ENCODE data around the gene NOXRED1.

DNA sequence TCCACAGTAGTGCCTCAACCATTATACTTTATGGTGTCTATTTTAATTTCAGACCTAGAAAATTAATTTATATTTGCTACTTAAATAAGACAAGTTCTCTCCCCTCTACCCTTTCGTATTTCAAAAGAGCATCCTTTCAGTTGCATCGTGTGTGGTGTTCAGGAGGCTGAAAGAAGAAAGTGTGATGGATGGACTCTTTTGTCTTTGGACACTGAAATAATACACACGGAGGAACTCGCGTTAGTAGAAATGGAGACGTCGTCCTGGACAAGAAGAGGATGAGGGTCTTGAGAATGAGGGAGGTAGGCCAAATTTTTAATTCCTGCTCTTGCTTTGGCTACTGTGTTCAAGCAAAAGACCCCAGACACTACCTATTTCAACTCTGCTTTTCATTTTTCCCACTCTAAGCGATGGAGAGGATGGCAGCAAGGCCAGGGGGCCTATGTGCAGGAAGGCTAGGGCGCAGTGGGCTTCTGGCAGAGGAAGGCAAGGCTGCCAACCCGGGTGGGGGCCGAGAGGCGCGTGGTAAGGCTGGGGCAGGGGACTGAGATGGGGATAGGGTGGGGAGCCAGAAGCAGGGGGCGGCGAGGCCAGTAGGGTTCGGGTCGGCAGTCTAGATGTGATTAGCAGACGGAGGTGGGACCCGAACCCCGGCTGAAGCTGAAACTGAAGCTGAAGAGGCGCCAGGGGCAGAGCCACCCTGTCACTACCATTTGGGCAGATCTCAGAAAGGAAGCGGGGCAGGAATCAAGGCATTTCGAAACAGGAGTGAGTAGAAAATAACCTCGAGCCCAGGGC is 47.2 kb downstream of the NOXRED1 start:
- TF ChIP-seq, protein P1, sequence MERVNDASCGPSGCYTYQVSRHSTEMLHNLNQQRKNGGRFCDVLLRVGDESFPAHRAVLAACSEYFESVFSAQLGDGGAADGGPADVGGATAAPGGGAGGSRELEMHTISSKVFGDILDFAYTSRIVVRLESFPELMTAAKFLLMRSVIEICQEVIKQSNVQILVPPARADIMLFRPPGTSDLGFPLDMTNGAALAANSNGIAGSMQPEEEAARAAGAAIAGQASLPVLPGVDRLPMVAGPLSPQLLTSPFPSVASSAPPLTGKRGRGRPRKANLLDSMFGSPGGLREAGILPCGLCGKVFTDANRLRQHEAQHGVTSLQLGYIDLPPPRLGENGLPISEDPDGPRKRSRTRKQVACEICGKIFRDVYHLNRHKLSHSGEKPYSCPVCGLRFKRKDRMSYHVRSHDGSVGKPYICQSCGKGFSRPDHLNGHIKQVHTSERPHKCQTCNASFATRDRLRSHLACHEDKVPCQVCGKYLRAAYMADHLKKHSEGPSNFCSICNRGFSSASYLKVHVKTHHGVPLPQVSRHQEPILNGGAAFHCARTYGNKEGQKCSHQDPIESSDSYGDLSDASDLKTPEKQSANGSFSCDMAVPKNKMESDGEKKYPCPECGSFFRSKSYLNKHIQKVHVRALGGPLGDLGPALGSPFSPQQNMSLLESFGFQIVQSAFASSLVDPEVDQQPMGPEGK (CRISPR knock-in tag; IDR thresholded peaks at IDR 0.05; ENCODE audit: borderline replicate concordance) = no peak
- no peak for TF ChIP-seq ZNF70 (CRISPR knock-in tag; IDR thresholded peaks at IDR 0.05)
- TF ChIP-seq, protein P2, sequence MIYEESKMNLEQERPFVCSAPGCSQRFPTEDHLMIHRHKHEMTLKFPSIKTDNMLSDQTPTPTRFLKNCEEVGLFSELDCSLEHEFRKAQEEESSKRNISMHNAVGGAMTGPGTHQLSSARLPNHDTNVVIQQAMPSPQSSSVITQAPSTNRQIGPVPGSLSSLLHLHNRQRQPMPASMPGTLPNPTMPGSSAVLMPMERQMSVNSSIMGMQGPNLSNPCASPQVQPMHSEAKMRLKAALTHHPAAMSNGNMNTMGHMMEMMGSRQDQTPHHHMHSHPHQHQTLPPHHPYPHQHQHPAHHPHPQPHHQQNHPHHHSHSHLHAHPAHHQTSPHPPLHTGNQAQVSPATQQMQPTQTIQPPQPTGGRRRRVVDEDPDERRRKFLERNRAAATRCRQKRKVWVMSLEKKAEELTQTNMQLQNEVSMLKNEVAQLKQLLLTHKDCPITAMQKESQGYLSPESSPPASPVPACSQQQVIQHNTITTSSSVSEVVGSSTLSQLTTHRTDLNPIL (CRISPR knock-in tag; IDR thresholded peaks at IDR 0.05; ENCODE audit: low read depth) = no peak
- TF ChIP-seq OSR1 (CRISPR knock-in tag; IDR thresholded peaks at IDR 0.05) = no peak
- no peak for TF ChIP-seq BACH2 (CRISPR knock-in tag; IDR thresholded peaks at IDR 0.05; ENCODE audit: borderline replicate concordance)
- TF ChIP-seq SNAI2 (CRISPR knock-in tag; IDR thresholded peaks at IDR 0.05) = no peak

Data from SK-N-SH treated with all-trans-retinoic acid at 6 μM for 48 hours (cell line).